Measurements from ENCODE around the gene EXOC3L2.
"Not testable (repeated sequence)": the region's sequence is repeated elsewhere in the genome, so short reads cannot be mapped to it uniquely, and the experiment has no call there.

The EXOC3L2 gene

GRCh38 chr19:45245334-45245787 lies at the start of gene EXOC3L2:
Gene EXOC3L2, minus strand, starts transcription at chr19:45245407. Its CDS starts 6,362 bp downstream, at chr19:45239045.
- in situ Hi-C loops (cut with HindIII; ENCODE audit: low pct_ligation_motif_present, low pct_unique_long_range_greater_than_20kb, low sequenced_read_pairs), result no loop called here
- no peak for DNase-seq

GRCh38 chr19:45294291-45295029 lies 49.3 kb upstream of the EXOC3L2 start:
- in situ Hi-C loops (cut with HindIII; ENCODE audit: low pct_ligation_motif_present, low pct_unique_long_range_greater_than_20kb, low sequenced_read_pairs), result no loop called here
- DNase-seq, result no peak

DNA sequence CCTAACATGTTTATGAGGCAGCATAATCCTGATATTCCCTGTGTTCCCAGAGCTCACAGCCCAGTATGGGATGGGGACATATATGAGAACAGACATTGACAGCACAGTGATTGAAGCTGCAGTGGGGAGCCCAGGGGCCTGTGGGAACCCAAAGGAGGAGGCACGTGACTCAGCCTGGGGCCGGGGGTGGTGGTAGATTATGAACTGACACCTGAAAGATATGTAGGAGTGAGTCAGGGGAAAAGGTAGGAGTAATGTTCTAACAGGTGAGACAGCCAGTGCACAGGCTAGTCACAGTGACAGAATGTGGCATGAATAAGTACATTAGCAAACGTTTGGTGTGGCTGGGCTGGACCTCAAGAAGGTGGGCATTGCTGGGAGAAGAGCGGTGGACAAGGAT lies 48.5 kb upstream of the EXOC3L2 start:
- in situ Hi-C loops (cut with HindIII; ENCODE audit: low pct_ligation_motif_present, low pct_unique_long_range_greater_than_20kb, low sequenced_read_pairs), result no loop called here
- DNase-seq, result no peak

GRCh38 chr19:45291834-45292233 lies 46.6 kb upstream of the EXOC3L2 start:
- DNase-seq, result no peak
- in situ Hi-C loops (cut with HindIII; ENCODE audit: low pct_ligation_motif_present, low pct_unique_long_range_greater_than_20kb, low sequenced_read_pairs), result no loop called here

GRCh38 chr19:45290381-45290931 lies 45.2 kb upstream of the EXOC3L2 start:
- in situ Hi-C loops (cut with HindIII; ENCODE audit: low pct_ligation_motif_present, low pct_unique_long_range_greater_than_20kb, low sequenced_read_pairs), result no loop called here

DNA sequence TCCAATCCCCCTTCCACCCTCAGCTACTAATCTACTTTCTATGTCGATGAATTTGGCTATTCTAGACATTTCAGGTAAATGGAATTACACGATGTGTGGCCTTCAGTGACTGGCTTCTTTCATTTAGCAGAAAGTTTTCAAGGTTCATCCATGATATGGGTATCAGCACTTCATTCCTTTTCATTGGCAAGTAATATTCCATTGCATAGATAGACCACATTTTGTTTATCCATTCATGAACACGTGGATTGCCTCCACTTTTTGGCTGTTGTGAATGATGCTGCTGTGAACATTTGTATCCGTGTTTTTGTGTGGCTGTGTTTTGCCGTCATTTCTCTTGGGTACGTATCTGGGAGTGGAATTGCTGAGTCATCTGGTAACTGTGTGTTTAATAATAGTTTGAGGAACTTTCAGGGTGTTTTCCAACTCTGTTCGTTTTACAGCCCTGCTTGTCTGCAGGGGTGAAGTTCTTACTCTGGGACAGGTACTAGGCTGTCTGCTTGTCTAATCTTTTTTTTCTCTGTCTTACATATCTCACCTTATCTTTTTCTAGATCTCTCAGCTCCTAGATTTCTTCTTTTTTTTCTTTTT lies 38.3 kb upstream of the EXOC3L2 start:
- DNase-seq, result no peak

More at GRCh38 chr19:45290381-45290931, 45.2 kb upstream of the EXOC3L2 start:
- no peak for DNase-seq

GRCh38 chr19:45280471-45280961 lies 35.3 kb upstream of the EXOC3L2 start:
- in situ Hi-C loops (cut with HindIII; ENCODE audit: low pct_ligation_motif_present, low pct_unique_long_range_greater_than_20kb, low sequenced_read_pairs), result no loop called here
- DNase-seq, result no peak

More for the DNA sequence above, 38.3 kb upstream of the EXOC3L2 start:
- in situ Hi-C loops (cut with HindIII; ENCODE audit: low pct_ligation_motif_present, low pct_unique_long_range_greater_than_20kb, low sequenced_read_pairs), result no loop called here

GRCh38 chr19:45279587-45280192 lies 34.5 kb upstream of the EXOC3L2 start:
- no peak for DNase-seq
- in situ Hi-C loops (cut with HindIII; ENCODE audit: low pct_ligation_motif_present, low pct_unique_long_range_greater_than_20kb, low sequenced_read_pairs), result no loop called here

- in situ Hi-C loops (cut with HindIII; ENCODE audit: low pct_ligation_motif_present, low pct_unique_long_range_greater_than_20kb, low sequenced_read_pairs), result no loop called here
- no peak for DNase-seq
These were observed 32.9 kb upstream of the EXOC3L2 start for GRCh38 chr19:45278087-45278486.

DNA sequence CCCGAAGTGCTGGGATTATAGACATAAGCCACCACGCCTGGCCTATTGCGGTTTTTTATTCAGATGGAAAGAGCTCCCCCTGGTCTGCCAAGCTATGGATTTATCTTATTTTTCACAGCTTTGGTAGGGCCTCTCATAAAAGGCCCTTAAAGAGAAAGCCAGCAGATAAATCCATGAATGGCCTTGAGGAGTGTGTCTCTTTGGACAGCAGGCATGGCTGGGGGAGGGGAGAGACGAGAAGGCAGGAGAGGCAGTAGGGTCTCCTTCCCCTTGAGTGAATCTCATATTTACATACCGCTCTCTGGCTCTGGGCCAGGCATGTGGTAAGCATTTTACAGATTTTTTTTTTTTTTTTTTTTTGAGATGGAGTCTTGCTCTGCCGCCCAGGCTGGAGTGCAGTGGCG lies 31.1 kb upstream of the EXOC3L2 start:
- in situ Hi-C loops (cut with HindIII; ENCODE audit: low pct_ligation_motif_present, low pct_unique_long_range_greater_than_20kb, low sequenced_read_pairs), result no loop called here
- no peak for DNase-seq

GRCh38 chr19:45275370-45275971 lies 30.3 kb upstream of the EXOC3L2 start:
- DNase-seq, result no peak
- in situ Hi-C loops (cut with HindIII; ENCODE audit: low pct_ligation_motif_present, low pct_unique_long_range_greater_than_20kb, low sequenced_read_pairs), result no loop called here

DNA sequence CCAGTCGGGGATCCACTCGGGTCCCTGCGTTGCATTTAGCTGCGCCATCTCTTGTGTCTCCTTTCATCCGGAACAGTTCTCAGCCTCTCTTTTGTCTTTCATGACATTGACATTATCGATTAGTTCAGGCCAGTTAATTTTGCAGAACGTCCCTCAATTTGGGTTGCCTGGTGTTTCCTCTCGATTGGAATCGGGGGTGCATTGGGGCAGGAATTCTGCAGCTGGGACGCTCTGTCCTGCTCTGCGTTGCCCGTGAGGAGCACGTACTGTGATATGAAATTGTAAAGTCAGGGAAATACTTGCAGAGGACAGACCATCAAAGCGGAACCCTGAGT lies 28.3 kb upstream of the EXOC3L2 start:
- in situ Hi-C loops (cut with HindIII; ENCODE audit: low pct_ligation_motif_present, low pct_unique_long_range_greater_than_20kb, low sequenced_read_pairs), result no loop called here
- DNase-seq, result no peak

GRCh38 chr19:45271735-45272108 lies 26.5 kb upstream of the EXOC3L2 start:
- in situ Hi-C loops (cut with HindIII; ENCODE audit: low pct_ligation_motif_present, low pct_unique_long_range_greater_than_20kb, low sequenced_read_pairs), result no loop called here
- DNase-seq, result no peak

DNA sequence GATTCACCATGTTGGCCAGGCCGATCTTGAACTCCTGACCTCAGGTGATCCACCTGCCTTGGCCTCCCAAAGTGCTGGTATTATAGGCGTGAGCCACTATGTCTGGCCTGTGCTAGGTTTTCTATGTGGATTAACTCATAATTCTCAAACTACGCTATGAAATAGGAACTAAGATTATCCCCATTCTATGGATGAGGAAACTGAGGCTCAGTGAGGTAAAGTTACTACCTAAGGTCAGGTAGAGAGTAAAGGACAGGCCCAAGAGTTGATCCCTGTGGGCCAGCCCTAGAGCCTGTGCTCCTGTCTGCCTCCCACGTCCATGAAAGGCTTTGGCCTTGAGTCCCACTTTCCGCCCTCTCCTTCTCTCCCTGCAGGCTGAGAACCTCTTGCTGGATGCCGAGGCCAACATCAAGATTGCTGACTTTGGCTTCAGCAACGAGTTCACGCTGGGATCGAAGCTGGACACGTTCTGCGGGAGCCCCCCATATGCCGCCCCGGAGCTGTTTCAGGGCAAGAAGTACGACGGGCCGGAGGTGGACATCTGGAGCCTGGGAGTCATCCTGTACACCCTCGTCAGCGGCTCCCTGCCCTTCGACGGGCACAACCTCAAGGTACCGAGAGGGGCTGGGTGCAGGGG lies 26.0 kb upstream of the EXOC3L2 start:
- in situ Hi-C loops (cut with HindIII; ENCODE audit: low pct_ligation_motif_present, low pct_unique_long_range_greater_than_20kb, low sequenced_read_pairs), result no loop called here

GRCh38 chr19:45269939-45270338 lies 24.7 kb upstream of the EXOC3L2 start:
- in situ Hi-C loops (cut with HindIII; ENCODE audit: low pct_ligation_motif_present, low pct_unique_long_range_greater_than_20kb, low sequenced_read_pairs); DNase-seq: not testable (repeated sequence)

More for the DNA sequence above, 26.0 kb upstream of the EXOC3L2 start:
- DNase-seq, result no peak

GRCh38 chr19:45267296-45267695 lies 22.1 kb upstream of the EXOC3L2 start:
- DNase-seq, result no peak
- in situ Hi-C loops (cut with HindIII; ENCODE audit: low pct_ligation_motif_present, low pct_unique_long_range_greater_than_20kb, low sequenced_read_pairs), result no loop called here

DNA sequence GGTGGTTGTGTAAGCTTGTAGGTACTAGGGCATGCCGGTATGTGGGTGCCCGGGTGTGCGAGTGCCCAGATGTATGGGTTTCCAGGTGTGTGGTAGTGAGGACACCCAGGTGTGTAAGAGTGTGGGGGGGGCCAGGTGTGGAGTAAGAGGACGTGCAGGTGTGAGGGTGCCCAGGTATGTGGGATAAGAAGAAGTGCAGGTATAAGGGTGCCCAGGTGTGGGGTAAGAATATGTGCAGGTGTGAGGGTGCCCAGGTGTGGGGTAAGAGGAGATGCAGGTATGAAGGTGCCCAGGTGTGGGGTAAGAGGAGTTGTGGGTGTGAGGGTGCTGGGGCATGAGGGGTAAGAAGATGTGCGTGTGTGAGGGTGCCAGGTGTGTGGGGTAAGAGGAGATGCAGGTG lies 20.2 kb upstream of the EXOC3L2 start:
- DNase-seq, result no peak
- in situ Hi-C loops (cut with HindIII; ENCODE audit: low pct_ligation_motif_present, low pct_unique_long_range_greater_than_20kb, low sequenced_read_pairs), result no loop called here

DNA sequence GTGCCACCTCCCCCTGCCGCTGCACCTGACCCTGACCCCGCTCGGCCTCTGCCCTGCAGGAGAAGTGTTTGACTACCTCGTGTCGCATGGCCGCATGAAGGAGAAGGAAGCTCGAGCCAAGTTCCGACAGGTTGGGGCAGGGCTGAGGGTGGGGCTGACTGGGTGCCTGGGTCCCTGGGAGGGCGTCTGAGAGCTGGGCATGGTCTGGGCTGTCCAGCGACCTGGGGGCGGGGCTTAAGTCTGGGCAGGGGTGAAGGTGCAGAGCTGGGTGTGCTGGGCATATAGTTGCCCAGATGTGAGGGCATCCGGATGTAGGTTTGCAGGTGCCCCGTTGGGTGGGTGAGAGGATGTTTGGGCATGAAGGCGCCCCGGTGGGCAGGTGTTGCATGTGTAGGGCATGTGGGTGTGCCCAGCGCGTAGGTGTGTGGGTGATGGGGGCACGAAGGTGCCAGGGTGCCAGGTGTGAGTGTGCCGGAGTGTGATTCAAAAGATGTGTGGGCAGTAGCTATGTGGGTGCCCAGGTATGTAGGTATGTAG lies 19.6 kb upstream of the EXOC3L2 start:
- no peak for DNase-seq
- in situ Hi-C loops (cut with HindIII; ENCODE audit: low pct_ligation_motif_present, low pct_unique_long_range_greater_than_20kb, low sequenced_read_pairs), result no loop called here
